GM23338 (cell line): ENCODE measurements around the gene SYT7. TPM values are rescaled to one million over a fixed set of nuclear protein-coding genes. Genes with fewer than 3 reads are reported as not detected.

Source experiments
- ATAC-seq: fragments of 200-7000 bp; cut with Tn5 transposase; 3 replicates; pipeline ENCODE4 v1.9.1; 2020
- DNase-seq: peaks from one replicate; pipeline ENCODE4 v3.0.0-alpha.2; 2015; ENCODE audit warnings: low spot score
- H2AFZ ChIP-seq: fragments of 200-600 bp; sonication (generic); 2 replicates; pipeline ENCODE4 v1.8.0; 2016; ENCODE audit warnings: antibody characterized with exemption, mild to moderate bottlenecking, moderate library complexity
- H3F3A ChIP-seq: fragments of 200-600 bp; sonication (generic); replicated peaks from 2 replicates; pipeline ENCODE4 v1.8.0; 2017; ENCODE audit warnings: antibody characterized with exemption, mixed run types, low read depth
- H3K27ac ChIP-seq: fragments of 200-600 bp; sonication (generic); 2 replicates; pipeline ENCODE4 v1.6.1; 2016; ENCODE audit warnings: low read depth
- H3K27me3 ChIP-seq: fragments of 200-600 bp; sonication (generic); 2 replicates; pipeline ENCODE4 v1.8.0; 2016; ENCODE audit warnings: mild to moderate bottlenecking, mixed run types, moderate library complexity; ENCODE audit not compliant: insufficient read depth
- H3K36me3 ChIP-seq: fragments of 200-600 bp; sonication (generic); 2 replicates; pipeline ENCODE4 v1.8.0; 2016; ENCODE audit warnings: mild to moderate bottlenecking; ENCODE audit not compliant: insufficient read depth
- H3K4me1 ChIP-seq: fragments of 200-600 bp; sonication (generic); 2 replicates; pipeline ENCODE4 v1.8.0; 2016; ENCODE audit warnings: mild to moderate bottlenecking, moderate library complexity; ENCODE audit not compliant: insufficient read depth
- H3K4me2 ChIP-seq: fragments of 200-600 bp; sonication (generic); 2 replicates; pipeline ENCODE4 v1.7.1; 2017; ENCODE audit warnings: mixed run types
- H3K4me3 ChIP-seq: fragments of 200-600 bp; sonication (generic); 2 replicates; pipeline ENCODE4 v1.6.1; 2016; ENCODE audit warnings: mixed run types
- H3K79me2 ChIP-seq: fragments of 200-600 bp; sonication (generic); replicated peaks from 2 replicates; pipeline ENCODE4 v1.8.0; 2017; ENCODE audit warnings: mild to moderate bottlenecking; ENCODE audit not compliant: insufficient read depth
- H3K9me2 ChIP-seq: fragments of 200-600 bp; sonication (generic); 2 replicates; pipeline ENCODE4 v1.8.0; 2017; ENCODE audit not compliant: insufficient read depth
- H4K20me1 ChIP-seq: fragments of 200-600 bp; sonication (generic); replicated peaks from 2 replicates; pipeline ENCODE4 v1.8.0; 2017; ENCODE audit warnings: mild to moderate bottlenecking; ENCODE audit not compliant: insufficient read depth
- H3K27ac Mint-ChIP-seq: 2 replicates; pipeline ENCODE4 v1.8.0; 2020; ENCODE audit warnings: inconsistent platforms, mild to moderate bottlenecking, moderate library complexity, mixed read lengths
- H3K27me3 Mint-ChIP-seq: 3 replicates; pipeline ENCODE4 v1.8.0; 2022; ENCODE audit warnings: low read depth, mild to moderate bottlenecking, moderate library complexity, mixed read lengths, inconsistent platforms; ENCODE audit not compliant: insufficient read depth, poor library complexity
- H3K36me3 Mint-ChIP-seq: 3 replicates; pipeline ENCODE4 v1.8.0; 2021; ENCODE audit warnings: low read depth, mild to moderate bottlenecking, inconsistent platforms, moderate library complexity, mixed read lengths
- H3K4me1 Mint-ChIP-seq: 3 replicates; pipeline ENCODE4 v1.8.0; 2020; ENCODE audit warnings: mild to moderate bottlenecking, inconsistent platforms, mixed read lengths
- H3K4me3 Mint-ChIP-seq: 3 replicates; pipeline ENCODE4 v1.8.0; 2021; ENCODE audit warnings: moderate library complexity, mild to moderate bottlenecking, inconsistent platforms, mixed read lengths
- H3K9me3 Mint-ChIP-seq: 3 replicates; pipeline ENCODE4 v1.8.0; 2020; ENCODE audit warnings: moderate library complexity, mild to moderate bottlenecking, inconsistent platforms, mixed read lengths
- CREB1 ChIP-seq: fragments of 250-450 bp; sonication (Bioruptor Pico); IDR thresholded peaks from 2 replicates; pipeline ENCODE4 v1.5.0; 2020; ENCODE audit warnings: low read depth, mild to moderate bottlenecking, moderate library complexity
- CTCF ChIP-seq, 2 experiments: fragments of 200-600 bp in 1 of 2; sonication (generic) in 1 of 2; conservative IDR thresholded peaks; 2 replicates each; pipeline versions ENCODE4 v1.5.1 to v1.6.1; 2016 to 2017; ENCODE audit warnings: antibody characterized with exemption in 2 of 2, low read depth in 2 of 2, mild to moderate bottlenecking in 2 of 2, moderate library complexity in 1 of 2
- EZH2 ChIP-seq: fragments of 200-600 bp; sonication (generic); IDR thresholded peaks from one replicate; pipeline ENCODE4 v1.8.0; 2017; ENCODE audit warnings: antibody characterized with exemption, mild to moderate bottlenecking, low read depth; ENCODE audit not compliant: unreplicated experiment
- EZH2phosphoT487 ChIP-seq: fragments of 200-600 bp; sonication (generic); IDR thresholded peaks from one replicate; pipeline ENCODE4 v1.8.1; 2018; ENCODE audit warnings: antibody characterized with exemption; ENCODE audit not compliant: unreplicated experiment
- JUNB ChIP-seq: IDR thresholded peaks from one replicate; pipeline ENCODE4 v1.6.1; 2016; ENCODE audit warnings: antibody characterized with exemption; ENCODE audit not compliant: unreplicated experiment
- REST ChIP-seq: IDR thresholded peaks from one replicate; pipeline ENCODE4 v1.6.1; 2018; ENCODE audit warnings: antibody characterized with exemption; ENCODE audit not compliant: unreplicated experiment
- STAT1 ChIP-seq: IDR thresholded peaks from one replicate; pipeline ENCODE4 v1.6.1; 2016; ENCODE audit warnings: antibody characterized with exemption; ENCODE audit not compliant: unreplicated experiment
- ZNF114 ChIP-seq: fragments of 250-450 bp; sonication (Bioruptor Pico); IDR thresholded peaks from 2 replicates; pipeline ENCODE4 v1.5.0; 2020; ENCODE audit warnings: mild to moderate bottlenecking, moderate library complexity
- ZNF331 ChIP-seq: fragments of 250-450 bp; sonication (Bioruptor Pico); IDR thresholded peaks from 2 replicates; pipeline ENCODE4 v1.5.0; 2020; ENCODE audit warnings: low read depth, mild to moderate bottlenecking, moderate library complexity
- polyA plus RNA-seq: library from polyadenylated mRNA; unstranded; fragments of >200 nt; fragmentation: Nextera tagmentation; extraction: Ambion mirVana; gene quantifications from 2 replicates; pipeline ENCODE4 v1.2.1, GENCODE V29; 2016
- total RNA-seq: library from RNA; depleted of rRNA; stranded (reverse); fragments of >200 nt; shearing (Covaris generic); gene quantifications from 2 replicates; pipeline ENCODE4 v1.2.3, GENCODE V29; 2014
- TF ChIP-seq, protein P1 (sequence below): fragments of 250-450 bp; sonication (Bioruptor Pico); IDR thresholded peaks from 2 replicates; pipeline ENCODE4 v1.5.0; 2020; ENCODE audit warnings: mild to moderate bottlenecking, moderate library complexity
- TF ChIP-seq, protein P2 (sequence below): IDR thresholded peaks from 2 replicates; pipeline ENCODE4 v1.6.1; 2016; ENCODE audit warnings: antibody characterized with exemption

SYT7 gene
- total and polyA plus RNA-seq, 2 experiments from 2014 or later, result 1.6 to 10.3 TPM

DNA sequence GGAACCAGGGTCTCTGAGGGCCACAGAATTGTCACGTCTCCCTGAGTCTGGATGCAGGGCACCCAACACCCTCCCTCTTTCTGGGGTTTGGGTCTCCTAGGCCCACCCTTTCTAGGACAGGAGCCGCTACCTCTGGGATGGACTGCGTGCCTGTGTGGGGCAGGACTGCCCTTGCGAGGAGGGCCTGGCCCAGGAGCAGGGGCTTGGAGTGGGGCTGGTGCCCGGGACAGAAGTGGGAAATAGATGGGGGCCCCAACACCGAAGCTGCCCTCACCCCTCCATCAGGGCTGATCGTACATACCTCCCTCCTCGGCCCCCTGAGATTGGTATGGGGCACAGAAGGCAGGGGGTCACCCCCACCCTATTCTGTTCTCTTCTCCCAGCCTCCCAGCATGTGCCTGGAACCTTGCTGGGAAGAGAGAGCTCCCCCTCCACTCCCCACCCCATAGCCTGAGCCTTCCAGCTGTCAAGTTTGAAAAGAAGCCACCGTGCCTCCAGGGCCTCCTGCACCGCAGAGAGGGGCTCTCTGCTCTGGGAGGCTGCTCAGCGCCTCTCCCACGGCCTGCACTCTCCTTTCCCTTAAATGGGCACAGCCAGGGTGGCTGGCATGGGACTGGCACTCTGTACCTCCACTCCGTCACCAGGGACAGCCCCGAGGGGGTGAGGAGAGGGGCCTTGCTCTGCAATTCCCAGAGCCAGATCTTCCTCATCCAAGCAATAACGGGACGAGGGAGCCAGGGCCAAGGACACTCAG is 70.5 kb downstream of the SYT7 start:
- Histone ChIP-seq H3K4me2 (peak overlapping the region; percentile 85), H3K9me2 (no peaks in the 10 kb centered on the region), H3F3A (peaks cover 13% of the 10 kb centered on the region; the same call in 1 of the 2 replicates), H2AFZ (no peak overlapping the region), H4K20me1 (no peaks in the 10 kb centered on the region), H3K36me3 (no peaks in the 10 kb centered on the region), H3K79me2 (no peaks in the 10 kb centered on the region), H3K27ac (no peak overlapping the region), H3K4me3 (peak overlapping the region; percentile 53; the same call in 1 of the 2 replicates), H3K4me1 (peaks cover 53% of the 10 kb centered on the region), H3K27me3 (peaks cover 59% of the 10 kb centered on the region)
- H3K4me1 Mint-ChIP-seq, result peaks cover 55% of the 10 kb centered on the region
- H3K27me3 Mint-ChIP-seq, result peaks cover 59% of the 10 kb centered on the region
- DNase-seq (no peak), ATAC-seq (no peak)
- peak overlapping the region; percentile 54; the same call in 2 of the 3 replicates for H3K4me3 Mint-ChIP-seq
- H3K27ac Mint-ChIP-seq, result no peak overlapping the region
- H3K9me3 Mint-ChIP-seq, result no peaks in the 10 kb centered on the region
- H3K36me3 Mint-ChIP-seq, result no peaks in the 10 kb centered on the region
- TF ChIP-seq EZH2 (no peak), JUNB (no peak), ZNF331 (CRISPR knock-in tag) (no peak), STAT1 (no peak), CREB1 (CRISPR knock-in tag) (no peak), CTCF (conservative IDR thresholded peaks at IDR 0.05; ENCODE audit: low read depth in 2 of 2) (no peak), ZNF114 (no peak), EZH2phosphoT487 (no peak), REST (no peak)
- TF ChIP-seq, protein P1, sequence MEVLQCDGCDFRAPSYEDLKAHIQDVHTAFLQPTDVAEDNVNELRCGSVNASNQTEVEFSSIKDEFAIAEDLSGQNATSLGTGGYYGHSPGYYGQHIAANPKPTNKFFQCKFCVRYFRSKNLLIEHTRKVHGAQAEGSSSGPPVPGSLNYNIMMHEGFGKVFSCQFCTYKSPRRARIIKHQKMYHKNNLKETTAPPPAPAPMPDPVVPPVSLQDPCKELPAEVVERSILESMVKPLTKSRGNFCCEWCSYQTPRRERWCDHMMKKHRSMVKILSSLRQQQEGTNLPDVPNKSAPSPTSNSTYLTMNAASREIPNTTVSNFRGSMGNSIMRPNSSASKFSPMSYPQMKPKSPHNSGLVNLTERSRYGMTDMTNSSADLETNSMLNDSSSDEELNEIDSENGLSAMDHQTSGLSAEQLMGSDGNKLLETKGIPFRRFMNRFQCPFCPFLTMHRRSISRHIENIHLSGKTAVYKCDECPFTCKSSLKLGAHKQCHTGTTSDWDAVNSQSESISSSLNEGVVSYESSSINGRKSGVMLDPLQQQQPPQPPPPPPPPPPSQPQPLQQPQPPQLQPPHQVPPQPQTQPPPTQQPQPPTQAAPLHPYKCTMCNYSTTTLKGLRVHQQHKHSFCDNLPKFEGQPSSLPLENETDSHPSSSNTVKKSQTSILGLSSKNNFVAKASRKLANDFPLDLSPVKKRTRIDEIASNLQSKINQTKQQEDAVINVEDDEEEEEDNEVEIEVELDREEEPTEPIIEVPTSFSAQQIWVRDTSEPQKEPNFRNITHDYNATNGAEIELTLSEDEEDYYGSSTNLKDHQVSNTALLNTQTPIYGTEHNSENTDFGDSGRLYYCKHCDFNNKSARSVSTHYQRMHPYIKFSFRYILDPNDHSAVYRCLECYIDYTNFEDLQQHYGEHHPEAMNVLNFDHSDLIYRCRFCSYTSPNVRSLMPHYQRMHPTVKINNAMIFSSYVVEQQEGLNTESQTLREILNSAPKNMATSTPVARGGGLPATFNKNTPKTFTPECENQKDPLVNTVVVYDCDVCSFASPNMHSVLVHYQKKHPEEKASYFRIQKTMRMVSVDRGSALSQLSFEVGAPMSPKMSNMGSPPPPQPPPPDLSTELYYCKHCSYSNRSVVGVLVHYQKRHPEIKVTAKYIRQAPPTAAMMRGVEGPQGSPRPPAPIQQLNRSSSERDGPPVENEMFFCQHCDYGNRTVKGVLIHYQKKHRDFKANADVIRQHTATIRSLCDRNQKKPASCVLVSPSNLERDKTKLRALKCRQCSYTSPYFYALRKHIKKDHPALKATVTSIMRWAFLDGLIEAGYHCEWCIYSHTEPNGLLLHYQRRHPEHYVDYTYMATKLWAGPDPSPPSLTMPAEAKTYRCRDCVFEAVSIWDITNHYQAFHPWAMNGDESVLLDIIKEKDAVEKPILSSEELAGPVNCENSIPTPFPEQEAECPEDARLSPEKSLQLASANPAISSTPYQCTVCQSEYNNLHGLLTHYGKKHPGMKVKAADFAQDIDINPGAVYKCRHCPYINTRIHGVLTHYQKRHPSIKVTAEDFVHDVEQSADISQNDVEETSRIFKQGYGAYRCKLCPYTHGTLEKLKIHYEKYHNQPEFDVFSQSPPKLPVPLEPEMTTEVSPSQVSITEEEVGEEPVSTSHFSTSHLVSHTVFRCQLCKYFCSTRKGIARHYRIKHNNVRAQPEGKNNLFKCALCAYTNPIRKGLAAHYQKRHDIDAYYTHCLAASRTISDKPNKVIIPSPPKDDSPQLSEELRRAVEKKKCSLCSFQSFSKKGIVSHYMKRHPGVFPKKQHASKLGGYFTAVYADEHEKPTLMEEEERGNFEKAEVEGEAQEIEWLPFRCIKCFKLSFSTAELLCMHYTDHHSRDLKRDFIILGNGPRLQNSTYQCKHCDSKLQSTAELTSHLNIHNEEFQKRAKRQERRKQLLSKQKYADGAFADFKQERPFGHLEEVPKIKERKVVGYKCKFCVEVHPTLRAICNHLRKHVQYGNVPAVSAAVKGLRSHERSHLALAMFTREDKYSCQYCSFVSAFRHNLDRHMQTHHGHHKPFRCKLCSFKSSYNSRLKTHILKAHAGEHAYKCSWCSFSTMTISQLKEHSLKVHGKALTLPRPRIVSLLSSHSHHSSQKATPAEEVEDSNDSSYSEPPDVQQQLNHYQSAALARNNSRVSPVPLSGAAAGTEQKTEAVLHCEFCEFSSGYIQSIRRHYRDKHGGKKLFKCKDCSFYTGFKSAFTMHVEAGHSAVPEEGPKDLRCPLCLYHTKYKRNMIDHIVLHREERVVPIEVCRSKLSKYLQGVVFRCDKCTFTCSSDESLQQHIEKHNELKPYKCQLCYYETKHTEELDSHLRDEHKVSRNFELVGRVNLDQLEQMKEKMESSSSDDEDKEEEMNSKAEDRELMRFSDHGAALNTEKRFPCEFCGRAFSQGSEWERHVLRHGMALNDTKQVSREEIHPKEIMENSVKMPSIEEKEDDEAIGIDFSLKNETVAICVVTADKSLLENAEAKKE, result no peak
- TF ChIP-seq, protein P2, sequence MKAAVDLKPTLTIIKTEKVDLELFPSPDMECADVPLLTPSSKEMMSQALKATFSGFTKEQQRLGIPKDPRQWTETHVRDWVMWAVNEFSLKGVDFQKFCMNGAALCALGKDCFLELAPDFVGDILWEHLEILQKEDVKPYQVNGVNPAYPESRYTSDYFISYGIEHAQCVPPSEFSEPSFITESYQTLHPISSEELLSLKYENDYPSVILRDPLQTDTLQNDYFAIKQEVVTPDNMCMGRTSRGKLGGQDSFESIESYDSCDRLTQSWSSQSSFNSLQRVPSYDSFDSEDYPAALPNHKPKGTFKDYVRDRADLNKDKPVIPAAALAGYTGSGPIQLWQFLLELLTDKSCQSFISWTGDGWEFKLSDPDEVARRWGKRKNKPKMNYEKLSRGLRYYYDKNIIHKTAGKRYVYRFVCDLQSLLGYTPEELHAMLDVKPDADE, result no peak
